Adrenal gland (tissue), 5 donors: Measurements from ENCODE around the gene CRYBG3.

Experiments used
- CTCF ChIP-seq, 6 experiments: fragments of 450-650 bp in 4 of 6; fragments of 200-600 bp in 2 of 6; sonication (generic) in 1 of 6; IDR thresholded peaks; 1 replicate in 5 of 6; 2 replicates in 1 of 6; pipeline versions ENCODE4 v1.5.1 to v1.8.0; 2016 to 2021; ENCODE audit warnings: antibody characterized with exemption in 6 of 6, mild to moderate bottlenecking in 2 of 6, moderate library complexity in 1 of 6
- POLR2A ChIP-seq, 2 donors: fragments of 450-650 bp; IDR thresholded peaks; one replicate each; pipeline ENCODE4 v1.6.1; 2017; ENCODE audit warnings: antibody characterized with exemption in 2 of 2, mild to moderate bottlenecking in 2 of 2, moderate library complexity in 1 of 2
- donor health status: DM: no; HTN: no; CAD: no.

- no peak for TF ChIP-seq CTCF (IDR thresholded peaks at IDR 0.05)
- no peak for TF ChIP-seq POLR2A (IDR thresholded peaks at IDR 0.05)
Observed at GRCh38 chr3:97949743-97950142, 127.9 kb downstream of the CRYBG3 start.
